HCT116 (cell line): ENCODE measurements around the gene G6PC3. TPM values are rescaled to one million over a fixed set of nuclear protein-coding genes. Genes with fewer than 3 reads are reported as not detected.

Source experiments
- ATAC-seq: fragments of 200-7000 bp; cut with Tn5 transposase; 2 replicates; pipeline ENCODE4 v1.9.1; 2020; ENCODE audit warnings: mild to moderate bottlenecking, moderate library complexity
- BruUV-seq: library from RNA; stranded (reverse); fragments of 400-500 nt; replicated peaks from 2 replicates; lab custom pipeline; 2021; lab: Mats Ljungman, UMichigan
- CTCF ChIA-PET: fragments of 300-600 bp; sonication (Branson Sonifier 250); formaldehyde crosslinking; loops from one replicate; lab custom pipeline; 2021; ENCODE audit warnings: antibody characterized with exemption; lab: Charles Lee
- POLR2A ChIA-PET: fragments of 300-600, 350-600 bp; sonication (Branson Sonifier 250); formaldehyde crosslinking; loops from one replicate; lab custom pipeline; 2021; ENCODE audit warnings: antibody characterized with exemption; lab: Charles Lee
- RAD21 ChIA-PET, 2 experiments: fragments of 300-600 bp; sonication (Branson Sonifier 250); formaldehyde crosslinking; loops; one replicate each; lab custom pipeline; 2023; ENCODE audit warnings: low total read pairs in 2 of 2; ENCODE audit not compliant: uncharacterized antibody in 2 of 2, unreplicated experiment in 2 of 2, low non-redundant PET in 1 of 2; lab: Charles Lee
- DNase-seq: peaks from one replicate; pipeline ENCODE4 v3.0.0-alpha.2; 2010; ENCODE audit warnings: low read depth, low spot score
- H2AFZ ChIP-seq: fragments of 200-600 bp; shearing (Covaris generic), sonication (generic); 2 replicates; pipeline ENCODE4 v1.6.1; 2017; ENCODE audit warnings: low read depth, mixed run types, mixed read lengths, antibody characterized with exemption, low read length; ENCODE audit not compliant: poor library complexity, severe bottlenecking
- H3K27ac ChIP-seq: 2 replicates; pipeline ENCODE4 v1.5.1; 2012; ENCODE audit warnings: low read depth, low read length
- H3K27me3 ChIP-seq: fragments of 200-600 bp; sonication (generic); 2 replicates; pipeline ENCODE4 v1.6.1; 2016; ENCODE audit warnings: mixed run types, low read length, mixed read lengths; ENCODE audit not compliant: insufficient read depth
- H3K36me3 ChIP-seq, 2 experiments: fragments of 200-500 bp in 1 of 2; fragments of 200-600 bp in 1 of 2; sonication (Bioruptor generic) in 1 of 2; sonication (generic) in 1 of 2; 2 replicates each; pipeline versions ENCODE4 v1.5.1 to v1.6.1; 2014 to 2016; ENCODE audit warnings: low read length in 2 of 2, inconsistent platforms in 1 of 2, mixed read lengths in 1 of 2, mixed run types in 1 of 2; ENCODE audit not compliant: insufficient read depth in 2 of 2, control insufficient read depth in 1 of 2
- H3K4me1 ChIP-seq, 2 experiments: fragments of 200-600 bp in 1 of 2; sonication (generic) in 1 of 2; 2 replicates each; pipeline versions ENCODE4 v1.5.1 to v1.6.1; 2012 to 2017; ENCODE audit warnings: low read length in 2 of 2, inconsistent platforms in 1 of 2, mild to moderate bottlenecking in 1 of 2, mixed read lengths in 1 of 2, mixed run types in 1 of 2, moderate library complexity in 1 of 2; ENCODE audit not compliant: insufficient read depth in 2 of 2, control insufficient read depth in 1 of 2
- H3K4me2 ChIP-seq: fragments of 200-600 bp; sonication (generic); 2 replicates; pipeline ENCODE4 v1.6.1; 2017; ENCODE audit warnings: mixed run types, low read length, mixed read lengths
- H3K4me3 ChIP-seq, 2 experiments: fragments of 200-600 bp in 1 of 2; sonication (generic) in 1 of 2; replicated peaks in 1 of 2; 2 replicates each; pipeline ENCODE4 v1.5.1; 2011 to 2016; ENCODE audit warnings: low read length in 2 of 2, control low read depth in 1 of 2, low read depth in 1 of 2, mild to moderate bottlenecking in 1 of 2, mixed read lengths in 1 of 2, mixed run types in 1 of 2
- H3K79me2 ChIP-seq: fragments of 200-600 bp; sonication (generic); 2 replicates; pipeline ENCODE4 v1.6.1; 2017; ENCODE audit warnings: mild to moderate bottlenecking, mixed run types, low read length, moderate library complexity, mixed read lengths; ENCODE audit not compliant: insufficient read depth
- H3K9ac ChIP-seq: fragments of 200-600 bp; sonication (generic); 2 replicates; pipeline ENCODE4 v1.6.1; 2016; ENCODE audit warnings: low read length, mixed read lengths
- H3K9me2 ChIP-seq: fragments of 200-600 bp; sonication (generic), shearing (Covaris generic); 2 replicates; pipeline ENCODE4 v1.6.1; 2017; ENCODE audit warnings: mixed run types, mild to moderate bottlenecking, moderate library complexity; ENCODE audit not compliant: insufficient read depth
- H3K9me3 ChIP-seq, 2 experiments: fragments of 200-500 bp in 1 of 2; fragments of 200-600 bp in 1 of 2; sonication (Bioruptor generic) in 1 of 2; sonication (generic) in 1 of 2; 2 replicates each; pipeline ENCODE4 v1.6.1; 2014 to 2017; ENCODE audit warnings: low read length in 2 of 2, mixed read lengths in 2 of 2, inconsistent platforms in 1 of 2, low read depth in 1 of 2, mild to moderate bottlenecking in 1 of 2, mixed run types in 1 of 2, moderate library complexity in 1 of 2; ENCODE audit not compliant: control insufficient read depth in 1 of 2, insufficient read depth in 1 of 2
- H4K20me1 ChIP-seq: fragments of 200-600 bp; sonication (generic), shearing (Covaris generic); 2 replicates; pipeline ENCODE4 v1.6.1; 2017; ENCODE audit warnings: mixed run types, mild to moderate bottlenecking, moderate library complexity; ENCODE audit not compliant: insufficient read depth
- CBX3 ChIP-seq: IDR thresholded peaks from 2 replicates; pipeline ENCODE4 v1.6.1; 2012; ENCODE audit warnings: low read depth
- CTCF ChIP-seq, 3 experiments: fragments of 200-600 bp in 1 of 3; sonication (generic) in 1 of 3; IDR thresholded peaks in 2 of 3; conservative IDR thresholded peaks in 1 of 3; 2 replicates each; pipeline ENCODE4 v1.5.1; 2012 to 2017; ENCODE audit warnings: low read depth in 2 of 3, low read length in 2 of 3, antibody characterized with exemption in 1 of 3, borderline replicate concordance in 1 of 3, control low read depth in 1 of 3, mild to moderate bottlenecking in 1 of 3, mixed read lengths in 1 of 3, mixed run types in 1 of 3, moderate library complexity in 1 of 3; ENCODE audit not compliant: insufficient read depth in 1 of 3
- EZH2 ChIP-seq: fragments of 200-600 bp; sonication (generic); IDR thresholded peaks from 2 replicates; pipeline ENCODE4 v1.6.1; 2017; ENCODE audit warnings: antibody characterized with exemption, mixed run types
- FOSL1 ChIP-seq: IDR thresholded peaks from 2 replicates; pipeline ENCODE4 v1.6.1; 2012; ENCODE audit warnings: low read depth
- JUND ChIP-seq: IDR thresholded peaks from 2 replicates; pipeline ENCODE4 v1.6.1; 2012
- RAD21 ChIP-seq: IDR thresholded peaks from 2 replicates; pipeline ENCODE4 v1.6.1; 2012; ENCODE audit warnings: low read depth, mild to moderate bottlenecking
- SP1 ChIP-seq: IDR thresholded peaks from 2 replicates; pipeline ENCODE4 v1.6.1; 2012; ENCODE audit warnings: low read depth
- intact Hi-C: fragments of 100-400 bp; cut with micrococcal nuclease; formaldehyde crosslinking; loops from 2 replicates; pipeline ENCODE4 v1.10.0; 2022
- total RNA-seq: library from RNA; stranded (reverse); gene quantifications from one replicate; pipeline ENCODE4 v1.2.1, GENCODE V29; 2021; ENCODE audit not compliant: unreplicated experiment
- TF ChIP-seq, protein P1 (sequence below): IDR thresholded peaks from 2 replicates; pipeline ENCODE4 v1.6.1; 2012
- TF ChIP-seq, protein P2 (sequence below): IDR thresholded peaks from 2 replicates; pipeline ENCODE4 v1.6.1; 2011; ENCODE audit warnings: mild to moderate bottlenecking, low read length, moderate library complexity; ENCODE audit not compliant: insufficient replicate concordance; ENCODE audit errors: extremely low read depth

Gene G6PC3
- total RNA-seq, 1 experiment from 2014 or later = 50.6 TPM

GRCh38 chr17:44084131-44084538, 13.6 kb downstream of the G6PC3 start:
- no peak for DNase-seq
- Histone ChIP-seq H3K79me2 (no peaks in the 10 kb centered on the region), H2AFZ (no peak overlapping the region), H3K4me2 (peak overlapping the region; percentile 16; the same call in 1 of the 2 replicates), H3K9me3 (no peaks in the 10 kb centered on the region), H3K4me1 (peaks cover 34 to 62% of the 10 kb centered on the region in 2 experiments), H3K27me3 (no peaks in the 10 kb centered on the region), H3K27ac (no peak overlapping the region; the same call in 1 of the 2 replicates), H3K9me2 (no peaks in the 10 kb centered on the region), H3K4me3 (no peak overlapping the region), H3K9ac (no peak overlapping the region), H3K36me3 (peaks cover 0 to 4% of the 10 kb centered on the region in 2 experiments; a peak in 1 of 4 replicates), H4K20me1 (no peaks in the 10 kb centered on the region)
- ChIA-PET CTCF (interaction anchor here (0.7 to 2.4 kb wide), 13 partner anchors 11 to 261 kb away, joined by 3 to 23 read pairs (median 5); partner anchors contain the start of genes G6PC3, GRN and HDAC5), RAD21 (interaction anchor here (0.6 to 1.4 kb wide), 7 partner anchors 27 to 261 kb away, joined by 3 to 11 read pairs (median 5); partner anchors contain the start of gene HDAC5 (in 1 of the 2)), POLR2A (interaction anchor here (0.6 to 1.2 kb wide), 4 partner anchors 24 to 914 kb away, joined by 3 to 5 read pairs (median 4); no protein-coding TSS in a partner anchor)
- ATAC-seq = peak; percentile 60
- intact Hi-C loops = loop anchor here (5.0 kb wide), 1 partner anchor 33 kb away; no protein-coding TSS in a partner anchor
- BruUV-seq = no TSS peak
- TF ChIP-seq EZH2 (no peak), JUND (no peak), CBX3 (no peak), CTCF (IDR thresholded peaks at IDR 0.05 in 2 of 3, conservative IDR thresholded peaks at IDR 0.05 in 1 of 3; ENCODE audit: borderline replicate concordance in 1 of 3, insufficient read depth in 1 of 3, low read depth in 2 of 3, low read length in 2 of 3) (peak in 2 of 3 experiments; percentile 58 to 62; a peak in 5 of 6 replicates), SP1 (no peak), RAD21 (peak; percentile 26), FOSL1 (no peak)
- TF ChIP-seq, protein P1, sequence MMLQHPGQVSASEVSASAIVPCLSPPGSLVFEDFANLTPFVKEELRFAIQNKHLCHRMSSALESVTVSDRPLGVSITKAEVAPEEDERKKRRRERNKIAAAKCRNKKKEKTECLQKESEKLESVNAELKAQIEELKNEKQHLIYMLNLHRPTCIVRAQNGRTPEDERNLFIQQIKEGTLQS = no peak
- TF ChIP-seq, protein P2, sequence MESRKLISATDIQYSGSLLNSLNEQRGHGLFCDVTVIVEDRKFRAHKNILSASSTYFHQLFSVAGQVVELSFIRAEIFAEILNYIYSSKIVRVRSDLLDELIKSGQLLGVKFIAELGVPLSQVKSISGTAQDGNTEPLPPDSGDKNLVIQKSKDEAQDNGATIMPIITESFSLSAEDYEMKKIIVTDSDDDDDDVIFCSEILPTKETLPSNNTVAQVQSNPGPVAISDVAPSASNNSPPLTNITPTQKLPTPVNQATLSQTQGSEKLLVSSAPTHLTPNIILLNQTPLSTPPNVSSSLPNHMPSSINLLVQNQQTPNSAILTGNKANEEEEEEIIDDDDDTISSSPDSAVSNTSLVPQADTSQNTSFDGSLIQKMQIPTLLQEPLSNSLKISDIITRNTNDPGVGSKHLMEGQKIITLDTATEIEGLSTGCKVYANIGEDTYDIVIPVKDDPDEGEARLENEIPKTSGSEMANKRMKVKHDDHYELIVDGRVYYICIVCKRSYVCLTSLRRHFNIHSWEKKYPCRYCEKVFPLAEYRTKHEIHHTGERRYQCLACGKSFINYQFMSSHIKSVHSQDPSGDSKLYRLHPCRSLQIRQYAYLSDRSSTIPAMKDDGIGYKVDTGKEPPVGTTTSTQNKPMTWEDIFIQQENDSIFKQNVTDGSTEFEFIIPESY = no peak
